A549 treated with ZK216348 at 1 μM for 4 hours (cell line): ENCODE measurements around the gene RICTOR. TPM values are rescaled to one million over a fixed set of nuclear protein-coding genes. Genes with fewer than 3 reads are reported as not detected.

Experiments
- total RNA-seq: library from RNA; stranded (reverse); fragments of 200-300 nt; extraction: Qiagen RNA extraction; gene quantifications from 5 replicates; pipeline ENCODE4 v1.2.3, GENCODE V29; 2022; ENCODE audit warnings: low read depth

RICTOR gene, protein sequence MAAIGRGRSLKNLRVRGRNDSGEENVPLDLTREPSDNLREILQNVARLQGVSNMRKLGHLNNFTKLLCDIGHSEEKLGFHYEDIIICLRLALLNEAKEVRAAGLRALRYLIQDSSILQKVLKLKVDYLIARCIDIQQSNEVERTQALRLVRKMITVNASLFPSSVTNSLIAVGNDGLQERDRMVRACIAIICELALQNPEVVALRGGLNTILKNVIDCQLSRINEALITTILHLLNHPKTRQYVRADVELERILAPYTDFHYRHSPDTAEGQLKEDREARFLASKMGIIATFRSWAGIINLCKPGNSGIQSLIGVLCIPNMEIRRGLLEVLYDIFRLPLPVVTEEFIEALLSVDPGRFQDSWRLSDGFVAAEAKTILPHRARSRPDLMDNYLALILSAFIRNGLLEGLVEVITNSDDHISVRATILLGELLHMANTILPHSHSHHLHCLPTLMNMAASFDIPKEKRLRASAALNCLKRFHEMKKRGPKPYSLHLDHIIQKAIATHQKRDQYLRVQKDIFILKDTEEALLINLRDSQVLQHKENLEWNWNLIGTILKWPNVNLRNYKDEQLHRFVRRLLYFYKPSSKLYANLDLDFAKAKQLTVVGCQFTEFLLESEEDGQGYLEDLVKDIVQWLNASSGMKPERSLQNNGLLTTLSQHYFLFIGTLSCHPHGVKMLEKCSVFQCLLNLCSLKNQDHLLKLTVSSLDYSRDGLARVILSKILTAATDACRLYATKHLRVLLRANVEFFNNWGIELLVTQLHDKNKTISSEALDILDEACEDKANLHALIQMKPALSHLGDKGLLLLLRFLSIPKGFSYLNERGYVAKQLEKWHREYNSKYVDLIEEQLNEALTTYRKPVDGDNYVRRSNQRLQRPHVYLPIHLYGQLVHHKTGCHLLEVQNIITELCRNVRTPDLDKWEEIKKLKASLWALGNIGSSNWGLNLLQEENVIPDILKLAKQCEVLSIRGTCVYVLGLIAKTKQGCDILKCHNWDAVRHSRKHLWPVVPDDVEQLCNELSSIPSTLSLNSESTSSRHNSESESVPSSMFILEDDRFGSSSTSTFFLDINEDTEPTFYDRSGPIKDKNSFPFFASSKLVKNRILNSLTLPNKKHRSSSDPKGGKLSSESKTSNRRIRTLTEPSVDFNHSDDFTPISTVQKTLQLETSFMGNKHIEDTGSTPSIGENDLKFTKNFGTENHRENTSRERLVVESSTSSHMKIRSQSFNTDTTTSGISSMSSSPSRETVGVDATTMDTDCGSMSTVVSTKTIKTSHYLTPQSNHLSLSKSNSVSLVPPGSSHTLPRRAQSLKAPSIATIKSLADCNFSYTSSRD (N-terminal part only)
- total RNA-seq, result 4.9 to 13.3 TPM (median 9.6 TPM) in 5 replicates

GRCh38 chr5:39074017-39074814, at the start of gene RICTOR:
RICTOR (minus strand) TSS chr5:39074399; CDS start chr5:39074377, 22 bp downstream.

Other genes starting within 250 kb of the RICTOR start
- 49.0 to 77.8 TPM (median 68.1 TPM) in 5 replicates for gene OSMR, start 228.4 kb downstream of the RICTOR start, total RNA-seq
- gene FYB1, start 145.2 kb upstream of the RICTOR start, total RNA-seq, result 9.7 to 18.1 TPM (median 12.6 TPM) in 5 replicates